Hepatic stellate cell (primary cell): ENCODE data around the gene OTUD5.
"Not testable (repeated sequence)": the region's sequence is repeated elsewhere in the genome, so short reads cannot be mapped to it uniquely, and the experiment has no call there.

Source experiments
- DNase-seq: peaks from one replicate; pipeline ENCODE4 v3.0.0; 2011; ENCODE audit warnings: low spot score

OTUD5 gene, protein sequence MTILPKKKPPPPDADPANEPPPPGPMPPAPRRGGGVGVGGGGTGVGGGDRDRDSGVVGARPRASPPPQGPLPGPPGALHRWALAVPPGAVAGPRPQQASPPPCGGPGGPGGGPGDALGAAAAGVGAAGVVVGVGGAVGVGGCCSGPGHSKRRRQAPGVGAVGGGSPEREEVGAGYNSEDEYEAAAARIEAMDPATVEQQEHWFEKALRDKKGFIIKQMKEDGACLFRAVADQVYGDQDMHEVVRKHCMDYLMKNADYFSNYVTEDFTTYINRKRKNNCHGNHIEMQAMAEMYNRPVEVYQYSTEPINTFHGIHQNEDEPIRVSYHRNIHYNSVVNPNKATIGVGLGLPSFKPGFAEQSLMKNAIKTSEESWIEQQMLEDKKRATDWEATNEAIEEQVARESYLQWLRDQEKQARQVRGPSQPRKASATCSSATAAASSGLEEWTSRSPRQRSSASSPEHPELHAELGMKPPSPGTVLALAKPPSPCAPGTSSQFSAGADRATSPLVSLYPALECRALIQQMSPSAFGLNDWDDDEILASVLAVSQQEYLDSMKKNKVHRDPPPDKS

DNA sequence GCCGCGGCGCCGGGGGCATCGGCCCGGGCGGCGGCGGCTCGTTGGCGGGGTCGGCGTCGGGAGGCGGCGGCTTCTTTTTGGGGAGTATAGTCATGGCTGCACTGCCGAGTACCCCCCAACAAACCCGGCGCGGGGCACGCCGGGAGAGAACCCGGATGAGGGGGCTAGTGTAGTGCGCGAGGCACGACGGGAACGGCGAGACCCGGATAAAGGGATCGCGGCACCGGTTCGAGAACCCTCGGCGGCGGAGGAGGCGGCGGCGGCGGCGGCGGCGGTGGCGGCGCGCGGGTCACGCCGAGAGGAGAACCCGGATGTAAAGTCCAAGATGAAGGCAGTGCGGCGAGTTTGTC is at the start of gene OTUD5:
OTUD5 (minus strand) TSS at position 131 of the 350 bp plus-strand sequence; CDS start at position 94, 37 bp downstream.
- DNase-seq: peak; percentile 47

DNA sequence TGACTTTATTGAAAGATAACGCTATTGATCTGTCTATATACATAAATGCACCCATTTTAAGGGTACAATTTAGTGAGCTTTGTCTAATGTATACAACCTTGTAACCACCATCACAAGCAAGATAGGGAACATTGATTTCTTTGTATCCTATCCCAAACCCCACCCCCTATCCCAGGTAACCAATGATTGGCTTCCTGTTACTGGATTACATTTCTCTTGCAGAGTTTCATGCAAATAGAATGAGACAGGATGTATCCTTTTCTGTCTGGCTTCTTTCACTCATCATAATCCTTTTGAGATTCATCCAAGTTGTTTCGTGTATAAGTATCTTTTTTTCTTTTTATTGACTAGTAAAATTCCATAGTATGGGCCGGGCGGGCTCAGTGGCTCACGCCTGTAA is 46.3 kb upstream of the OTUD5 start:
- DNase-seq: no peak

DNA sequence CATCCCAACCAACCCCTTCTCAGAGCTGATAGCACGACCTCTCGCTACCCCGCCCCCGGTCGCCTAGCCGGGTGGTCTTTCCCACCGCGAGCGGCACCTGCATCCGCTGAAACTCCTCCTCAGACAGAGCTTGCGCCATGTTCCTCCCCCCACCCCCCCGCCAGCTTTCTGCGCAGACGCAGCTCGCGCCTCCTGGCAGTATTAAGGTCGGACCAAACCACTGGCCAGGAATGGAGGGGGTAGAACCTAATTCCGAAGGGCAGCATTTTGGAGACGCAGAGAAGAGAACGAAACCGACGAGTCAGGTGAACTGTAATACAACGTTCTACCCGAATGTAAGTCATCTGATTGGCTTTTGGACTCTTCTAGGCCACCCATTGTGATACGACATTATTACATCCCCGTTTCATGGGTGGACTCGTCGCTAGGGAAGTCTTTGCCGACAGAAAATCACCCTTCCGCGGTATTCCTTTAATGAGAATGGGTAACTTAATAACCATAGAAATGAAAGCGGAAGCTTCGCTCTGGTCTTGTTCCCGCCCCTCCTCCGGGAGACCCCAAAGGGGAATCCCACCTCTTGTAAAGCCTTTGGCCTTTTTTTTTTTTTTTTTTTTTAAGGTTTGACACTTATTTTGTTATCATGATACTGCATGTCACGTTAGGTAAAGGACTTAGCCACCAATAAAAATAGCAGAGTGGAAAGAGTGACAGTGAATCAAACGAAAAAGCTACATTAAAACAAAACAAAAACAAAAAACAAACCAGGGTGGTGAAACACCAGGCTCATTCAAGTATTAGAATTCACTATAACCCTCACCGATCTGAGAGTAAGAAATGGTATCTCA is 44.9 kb upstream of the OTUD5 start, which contains the start of gene GRIPAP1:
GRIPAP1 (minus strand) TSS at position 174 of the 845 bp plus-strand sequence; CDS start at position 139, 35 bp downstream.
- DNase-seq: peak; percentile 87

DNA sequence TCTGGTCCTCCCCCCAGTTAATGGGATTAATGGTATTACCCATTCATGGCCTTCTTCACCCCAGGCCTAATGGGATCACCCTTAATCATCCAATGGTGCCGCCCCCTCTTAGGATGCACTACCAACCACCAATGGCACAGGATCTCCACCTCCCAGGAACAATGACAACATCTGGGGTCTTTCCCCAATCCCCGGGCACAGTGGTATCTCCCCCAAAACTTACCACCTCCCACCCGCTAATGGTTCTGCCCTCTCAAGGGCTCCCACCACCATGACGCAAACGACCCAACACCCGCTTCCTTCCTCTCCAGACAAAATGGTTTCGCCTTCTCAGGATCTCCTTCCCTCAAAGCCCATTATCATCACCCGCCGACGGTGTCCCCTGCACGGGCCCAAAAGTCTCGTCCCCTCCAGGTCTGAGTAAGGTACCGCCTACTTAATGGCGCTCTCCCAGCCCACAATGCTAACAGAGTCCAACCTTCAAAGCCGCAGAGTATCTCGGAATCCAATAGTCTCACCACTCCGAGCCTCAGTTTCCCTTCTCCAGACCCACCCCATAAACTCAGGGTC is 44.2 kb upstream of the OTUD5 start:
- peak; percentile 31 for DNase-seq

DNA sequence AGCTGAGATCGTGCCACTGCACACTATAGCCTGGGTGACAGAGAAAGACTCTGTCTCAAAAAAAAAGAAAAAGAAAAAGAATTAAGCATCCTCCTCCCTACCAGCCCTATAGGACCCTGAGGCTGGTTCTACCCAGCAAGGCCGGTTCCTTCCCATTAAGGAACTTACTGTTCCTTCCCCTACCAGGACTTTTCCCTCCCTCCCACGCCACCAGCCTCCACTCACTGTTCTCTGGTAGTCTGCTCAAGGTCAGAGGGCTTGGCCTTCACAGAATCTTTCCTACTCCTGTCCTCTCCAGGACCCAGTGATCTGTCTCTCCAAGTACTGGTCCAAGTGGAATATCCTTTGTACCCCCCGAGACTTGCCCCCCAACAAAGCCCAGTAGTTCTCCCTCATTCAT is 43.2 kb upstream of the OTUD5 start:
- DNase-seq: no peak

DNA sequence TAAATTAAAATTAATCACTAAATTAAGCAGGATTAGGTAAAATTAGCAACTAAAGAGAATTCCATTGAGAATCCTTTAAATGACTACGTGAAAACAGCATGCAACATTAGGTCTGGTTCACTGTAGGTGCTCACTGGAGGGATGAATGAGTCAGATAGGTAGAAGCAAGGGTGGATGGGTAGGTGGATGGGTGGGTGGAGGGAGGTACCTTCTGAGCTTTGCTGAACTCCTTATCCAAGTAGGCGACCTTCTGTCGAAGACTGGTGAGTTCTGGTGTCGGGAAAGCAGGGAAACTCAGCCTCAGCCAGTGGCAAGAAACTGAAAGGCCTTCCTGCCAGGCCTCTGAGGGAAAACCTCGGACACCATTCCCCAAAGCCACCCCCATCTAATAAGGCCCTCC is 41.6 kb upstream of the OTUD5 start:
- no peak for DNase-seq

DNA sequence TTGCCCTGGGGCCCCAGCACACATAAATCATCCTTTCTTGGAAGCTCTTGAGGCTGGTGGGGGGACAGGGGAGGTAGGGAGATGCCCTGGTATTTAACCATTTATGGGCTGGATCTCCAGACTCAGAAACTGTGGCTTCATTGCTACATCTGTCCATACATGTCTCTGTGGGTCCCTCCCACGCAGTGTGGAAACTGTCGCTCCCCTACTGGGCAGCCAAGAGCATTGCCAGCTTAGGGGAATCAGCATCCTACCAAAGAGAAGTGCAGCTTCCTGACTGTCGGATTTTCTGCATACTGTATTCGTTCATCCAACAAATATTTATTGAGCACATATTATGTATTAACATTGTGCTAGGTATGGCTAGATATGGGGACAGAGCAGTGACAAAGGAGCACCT is 41.0 kb upstream of the OTUD5 start:
- no peak for DNase-seq

DNA sequence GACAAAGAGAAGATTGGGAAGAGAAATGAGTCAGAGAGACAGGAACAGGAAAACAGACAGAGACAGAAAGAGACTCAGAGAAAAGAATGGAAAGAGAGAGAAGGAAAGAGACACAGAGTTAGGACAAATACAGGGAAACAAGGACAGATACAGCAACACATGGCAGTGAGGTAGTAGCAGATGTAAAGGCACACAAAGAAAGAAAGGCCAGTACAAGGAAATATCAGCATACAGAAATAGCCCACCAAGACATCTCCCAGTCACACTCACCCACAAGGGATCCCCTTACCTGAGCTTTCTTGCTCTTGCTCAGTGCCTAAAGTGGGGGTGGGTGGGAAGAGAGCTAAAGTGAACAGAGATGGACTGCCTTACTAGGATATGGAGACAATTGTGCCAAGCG is 40.5 kb upstream of the OTUD5 start:
- no peak for DNase-seq

DNA sequence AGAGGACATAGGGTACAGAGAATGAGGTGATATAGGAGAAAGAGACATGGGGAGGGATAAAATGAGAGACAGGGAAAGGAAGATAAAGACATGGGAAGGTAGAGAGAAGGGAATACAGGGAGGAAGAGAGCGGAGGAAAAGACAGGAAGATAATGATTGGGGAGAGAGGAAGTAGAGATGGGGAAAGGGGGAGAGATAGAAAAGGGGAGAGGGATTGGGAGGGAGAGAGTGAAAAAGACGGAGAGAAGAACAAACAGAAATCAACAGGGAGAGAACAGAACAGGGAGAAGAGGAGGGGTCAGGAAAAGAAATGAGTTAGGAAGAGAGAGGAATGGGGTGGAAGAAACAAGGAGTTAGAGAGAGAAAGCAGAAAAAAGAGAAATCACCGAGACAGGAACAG is 40.0 kb upstream of the OTUD5 start:
- no peak for DNase-seq

DNA sequence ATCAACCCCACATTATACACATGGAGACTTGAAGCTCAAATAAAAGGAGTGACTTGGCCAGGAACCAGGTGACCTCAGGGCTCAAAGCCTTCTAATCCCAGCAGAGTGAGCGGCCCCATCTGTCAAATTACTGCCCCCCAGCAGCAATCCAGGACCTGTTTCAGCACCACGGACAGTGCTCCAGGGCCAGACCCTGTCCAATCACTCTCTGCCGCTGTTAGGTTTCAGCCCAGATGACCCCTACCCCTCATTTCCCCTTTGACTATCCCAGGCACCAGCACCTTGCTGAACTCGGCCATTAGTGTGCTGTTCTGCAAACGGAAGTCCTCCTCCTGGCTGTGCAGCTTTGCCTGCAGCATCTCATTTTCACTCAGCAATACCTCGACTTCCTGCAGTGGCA is 39.6 kb upstream of the OTUD5 start:
- DNase-seq: no peak

DNA sequence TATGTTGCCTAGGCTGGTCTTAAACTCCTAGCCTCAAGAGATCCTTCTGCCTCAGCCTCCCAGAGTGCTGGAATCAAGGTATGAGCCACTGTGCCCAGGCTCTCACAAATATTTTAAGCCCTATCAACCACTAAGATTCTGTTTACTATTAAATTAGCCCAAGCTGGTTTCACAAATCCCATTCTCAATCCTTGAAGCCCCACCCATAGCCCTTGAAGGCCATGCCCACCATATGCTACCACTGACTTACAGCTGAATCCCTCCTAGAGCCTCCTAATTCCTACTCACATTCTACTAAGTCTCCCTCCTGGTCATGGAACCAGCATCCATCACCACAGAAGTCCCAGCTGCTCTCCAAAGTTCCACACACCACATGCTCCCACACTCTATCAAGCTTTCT is 34.9 kb upstream of the OTUD5 start:
- DNase-seq: no peak

DNA sequence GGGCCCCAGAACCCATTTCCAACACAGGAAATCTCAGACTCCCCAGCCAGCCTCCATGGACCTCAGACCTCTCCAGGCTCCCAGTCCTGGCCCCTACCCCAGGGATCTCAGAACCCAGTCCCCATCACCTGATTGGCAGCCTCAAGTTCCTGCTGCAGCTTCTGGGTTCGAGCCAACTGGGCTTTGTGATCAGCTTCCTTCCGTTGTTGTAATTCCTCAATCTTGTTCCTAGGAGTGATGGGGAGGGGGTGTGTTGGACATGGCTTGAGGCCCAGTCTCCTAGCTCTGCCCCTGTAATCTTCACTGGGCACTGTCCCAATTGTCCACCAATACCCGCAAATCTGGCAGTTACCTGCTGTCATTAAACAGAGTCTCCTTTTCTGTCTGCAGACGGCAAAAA is 32.1 kb upstream of the OTUD5 start:
- no peak for DNase-seq

DNA sequence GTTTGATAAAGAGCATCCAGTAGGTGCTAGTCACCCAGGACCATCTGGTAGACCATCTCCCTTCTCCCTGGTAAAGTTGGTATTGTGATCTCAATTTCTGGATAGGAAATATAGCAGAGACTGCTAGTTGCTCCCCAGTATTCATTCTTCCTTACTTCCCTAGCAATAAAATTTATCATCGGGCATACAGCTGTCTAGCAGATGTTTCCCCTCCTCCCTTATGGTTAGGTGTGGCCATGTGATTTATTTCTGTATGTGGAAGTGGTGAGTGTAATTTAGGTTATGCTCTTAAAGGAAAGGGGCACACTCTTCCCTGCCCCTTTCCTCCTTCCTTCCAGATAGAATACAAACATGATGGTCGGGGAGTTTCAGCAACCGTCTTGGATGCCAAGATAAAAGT is 26.5 kb upstream of the OTUD5 start:
- no peak for DNase-seq

DNA sequence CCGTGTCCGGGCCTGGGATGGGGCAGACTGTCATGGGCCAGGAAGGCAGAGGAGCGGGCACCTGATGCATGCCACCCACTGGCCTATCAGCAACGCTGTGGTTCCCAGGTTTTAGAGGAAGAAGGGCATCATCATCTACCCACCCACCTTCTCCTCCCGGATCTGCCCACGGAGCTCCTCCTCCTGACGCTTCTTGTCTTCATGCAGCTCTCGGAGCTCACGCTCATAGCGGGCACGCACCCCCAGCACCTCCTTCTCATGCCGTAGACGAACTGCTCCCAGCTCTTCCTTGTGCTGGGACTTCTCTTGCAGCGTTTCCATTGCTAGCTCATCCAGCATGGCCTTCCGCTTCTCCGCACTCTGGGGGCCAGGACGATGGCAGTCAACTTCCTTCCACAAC is 25.7 kb upstream of the OTUD5 start:
- no peak for DNase-seq

DNA sequence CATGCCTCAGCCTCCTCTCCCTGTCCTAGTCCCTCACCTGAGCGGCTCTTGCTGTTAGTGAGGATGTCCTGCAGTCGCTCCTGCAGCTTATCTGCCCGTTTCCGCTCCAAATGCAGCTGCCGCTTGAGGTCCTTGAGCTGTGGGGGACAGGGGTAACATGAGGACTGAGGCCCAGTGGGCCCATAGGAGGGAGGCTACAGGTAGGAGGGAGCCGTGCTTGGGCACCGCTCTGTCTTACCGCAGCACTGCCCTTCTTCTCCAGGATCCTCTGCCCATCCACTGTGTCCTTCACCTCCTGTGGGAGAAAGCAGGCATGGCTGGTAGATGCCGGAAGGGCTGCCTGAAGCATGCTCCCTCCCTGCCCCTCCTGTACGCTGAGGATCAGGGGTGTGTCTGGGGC is 23.8 kb upstream of the OTUD5 start:
- no peak for DNase-seq

DNA sequence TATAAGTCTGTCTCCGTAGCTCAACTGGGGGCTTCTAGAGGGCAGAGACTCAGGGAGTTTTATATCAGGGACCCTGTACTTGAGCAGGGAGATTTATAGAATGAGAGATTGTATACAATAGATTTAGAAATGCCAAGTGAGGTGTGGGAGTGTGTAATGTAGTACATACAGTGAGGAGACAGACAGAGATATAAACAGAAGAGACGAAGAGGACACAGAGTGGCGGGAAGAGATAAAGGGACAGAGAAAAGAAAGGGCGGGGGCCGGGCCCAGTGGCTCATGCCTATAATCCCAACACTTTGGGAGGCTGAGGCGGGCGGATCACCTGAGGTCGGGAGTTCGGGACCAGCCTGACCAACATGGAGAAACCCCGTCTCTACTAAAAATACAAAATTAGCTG is 22.9 kb upstream of the OTUD5 start:
- not testable (repeated sequence) for DNase-seq

DNA sequence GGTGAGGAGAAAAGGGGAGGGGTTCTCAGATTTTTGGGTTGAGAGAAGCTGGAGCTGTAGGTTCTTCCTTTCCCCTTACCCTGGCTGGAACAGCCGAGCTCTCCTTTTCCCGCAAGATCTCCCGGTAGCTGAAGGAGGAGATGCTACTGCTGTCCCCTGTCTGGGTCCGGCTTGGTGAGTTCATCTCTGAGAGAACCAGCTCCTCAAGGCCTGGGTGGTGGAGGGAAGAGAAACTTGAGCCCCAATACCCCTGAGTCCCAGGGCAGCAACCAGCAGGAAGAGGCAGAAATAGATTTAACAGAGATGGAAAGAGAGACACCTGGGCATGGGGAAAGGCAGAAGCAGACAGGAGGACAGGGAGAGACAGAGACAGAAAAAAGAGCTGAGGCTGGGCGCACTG is 20.8 kb upstream of the OTUD5 start:
- no peak for DNase-seq

DNA sequence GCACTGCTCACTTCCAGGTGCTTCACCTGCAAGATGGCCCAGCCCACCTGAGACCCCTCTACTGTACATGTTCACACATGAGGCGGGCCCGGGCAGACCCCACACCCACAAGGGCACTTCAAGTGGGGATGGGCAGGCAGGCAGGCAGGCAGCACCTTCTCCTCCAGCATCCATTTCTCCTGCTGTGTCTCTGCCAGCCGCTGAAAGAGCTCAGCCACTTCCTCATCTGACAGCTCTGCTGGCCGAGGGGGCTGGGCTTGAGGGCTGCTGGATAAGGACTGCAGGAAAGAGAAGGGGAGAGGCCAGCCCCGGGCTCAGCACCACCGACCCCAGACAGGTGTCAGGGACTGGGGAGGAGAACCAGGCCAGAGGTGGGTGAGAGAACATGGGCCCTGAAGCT is 18.7 kb upstream of the OTUD5 start:
- no peak for DNase-seq

DNA sequence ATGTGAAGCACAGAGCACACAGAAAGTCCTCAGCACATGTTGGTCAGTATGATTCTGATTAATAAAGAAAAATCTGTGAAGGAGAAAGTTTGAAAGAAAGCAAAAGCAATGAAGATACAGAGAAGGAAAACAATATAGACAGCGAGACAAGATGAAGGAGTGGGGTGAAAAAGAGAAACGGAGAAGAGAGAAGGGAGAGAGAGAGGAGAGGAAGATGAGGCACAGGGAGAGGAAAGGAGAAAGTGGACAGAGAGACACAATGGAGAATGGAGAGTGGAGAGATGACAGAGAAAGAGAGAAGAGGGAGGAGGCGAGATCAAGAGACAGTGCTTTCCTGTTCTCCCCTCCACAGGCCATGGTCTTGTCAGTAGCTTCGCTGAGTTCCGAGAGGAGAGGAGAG is 18.1 kb upstream of the OTUD5 start:
- no peak for DNase-seq

DNA sequence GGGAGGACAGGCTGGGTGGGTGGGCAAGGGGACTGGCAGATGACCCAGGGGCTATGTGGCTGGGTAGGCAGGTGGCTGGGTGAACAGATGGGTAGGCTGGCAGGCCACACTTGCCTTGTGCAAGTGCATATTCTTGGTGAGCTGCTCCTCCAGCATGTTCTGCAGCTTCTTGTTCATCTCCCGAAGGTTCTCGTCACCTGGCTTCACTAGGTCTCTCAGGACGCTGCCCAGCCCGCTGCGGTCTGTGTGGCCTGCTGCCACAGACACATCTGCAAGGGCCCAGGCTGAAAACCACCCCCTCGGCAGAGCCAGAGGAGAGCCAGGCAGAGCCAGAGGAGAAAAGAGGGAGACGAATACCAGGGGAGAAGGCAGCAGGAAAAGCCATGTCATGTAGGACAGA is 17.6 kb upstream of the OTUD5 start:
- no peak for DNase-seq

DNA sequence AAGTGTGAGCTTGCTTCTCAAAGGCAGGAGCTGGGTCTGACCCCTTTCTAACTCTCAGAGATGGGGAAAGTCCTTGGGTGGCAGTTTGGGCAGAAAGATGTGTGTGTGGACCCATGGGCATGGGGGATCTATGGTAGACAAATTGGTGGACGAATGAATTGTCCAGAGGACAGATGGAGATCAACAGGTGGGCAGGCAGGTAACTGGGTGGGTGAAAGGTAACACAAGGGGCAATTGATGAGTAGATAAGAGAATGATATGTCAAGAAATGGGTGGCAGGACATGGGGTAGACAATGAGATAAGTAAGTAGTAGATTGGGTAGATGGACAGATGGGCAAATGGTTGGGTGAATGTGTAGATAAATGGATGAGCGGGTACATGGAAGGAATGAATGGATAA is 17.2 kb upstream of the OTUD5 start:
- no peak for DNase-seq

DNA sequence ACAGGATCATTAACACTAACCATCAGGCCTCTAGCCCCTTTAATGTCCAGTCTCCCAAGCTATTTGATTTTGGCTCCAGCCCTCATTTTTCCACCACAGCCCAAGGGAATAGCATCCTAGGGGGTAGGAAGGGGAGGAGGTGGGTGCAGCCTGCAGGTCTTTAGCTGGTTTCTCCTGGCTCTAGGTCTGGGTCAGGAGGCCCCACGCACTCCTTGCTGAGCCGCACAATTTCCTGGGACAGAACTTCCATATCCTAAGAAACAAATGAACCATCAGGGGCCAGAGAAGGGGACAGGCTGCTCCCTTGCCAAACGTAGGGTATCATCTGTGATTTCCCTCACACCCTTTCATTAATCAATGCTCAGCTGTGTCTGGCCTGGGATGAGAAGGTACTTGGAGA is 16.6 kb upstream of the OTUD5 start:
- DNase-seq: no peak
